NCI-H1694 (cell line): ENCODE results near the gene EMILIN2.
"Not testable (repeated sequence)": the region's sequence is repeated elsewhere in the genome, so short reads cannot be mapped to it uniquely, and the experiment has no call there.

ENCODE experiments used
- DNase-seq: peaks from one replicate; lab custom pipeline; 2025; lab: John Stamatoyannopoulos, UW

Gene EMILIN2

GRCh38 chr18:2900684-2901422 lies 54.0 kb downstream of the EMILIN2 start:
- no peak for DNase-seq

DNA sequence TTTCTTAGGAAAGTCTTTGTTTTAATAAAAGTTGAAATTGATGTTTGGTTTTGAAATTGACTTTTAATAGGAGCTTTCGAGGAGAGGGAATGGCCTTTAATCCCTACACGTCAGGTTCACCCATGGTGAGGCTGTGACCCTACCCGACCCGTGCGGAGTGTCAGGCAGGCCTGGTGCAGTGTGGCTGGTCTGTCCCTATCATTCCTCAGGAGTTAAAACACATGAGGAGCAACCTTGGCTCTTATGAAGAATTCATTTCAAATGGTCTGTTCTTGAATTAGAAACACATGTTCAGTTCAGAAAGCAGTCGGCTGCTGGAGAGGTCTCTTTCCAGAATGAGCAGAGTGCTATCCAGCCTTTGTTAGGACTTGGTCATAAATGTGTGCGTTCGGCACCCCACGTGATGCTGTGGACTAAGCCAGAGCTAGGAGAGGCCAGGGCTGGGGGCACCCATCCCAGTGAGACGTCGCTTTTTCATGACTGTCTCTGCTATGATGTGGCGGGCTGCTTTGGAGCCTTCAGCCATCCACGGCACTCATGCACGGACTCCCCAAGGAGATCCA lies 54.7 kb downstream of the EMILIN2 start:
- DNase-seq = no peak

GRCh38 chr18:2902327-2902726 lies 55.5 kb downstream of the EMILIN2 start:
- no peak for DNase-seq

DNA sequence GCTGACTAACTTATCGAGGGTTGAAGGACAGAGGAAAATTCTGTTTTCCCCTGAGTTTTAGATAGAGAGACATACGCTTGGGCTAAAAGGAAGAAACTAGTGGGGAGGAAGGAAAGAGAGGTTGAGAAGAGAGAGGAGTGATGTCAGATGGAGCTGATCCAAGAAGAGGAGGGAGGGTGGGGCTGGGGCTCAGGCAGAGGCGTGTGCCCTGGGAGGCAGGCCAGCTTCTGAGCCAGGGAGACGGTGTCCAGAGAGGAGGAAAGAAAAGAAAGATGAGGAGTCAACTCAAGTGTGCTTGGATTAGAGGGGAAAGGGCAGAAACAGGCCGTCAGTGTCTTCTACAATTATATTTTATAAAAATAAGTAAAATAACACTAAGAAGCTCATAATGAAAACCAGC lies 56.2 kb downstream of the EMILIN2 start:
- DNase-seq = no peak

DNA sequence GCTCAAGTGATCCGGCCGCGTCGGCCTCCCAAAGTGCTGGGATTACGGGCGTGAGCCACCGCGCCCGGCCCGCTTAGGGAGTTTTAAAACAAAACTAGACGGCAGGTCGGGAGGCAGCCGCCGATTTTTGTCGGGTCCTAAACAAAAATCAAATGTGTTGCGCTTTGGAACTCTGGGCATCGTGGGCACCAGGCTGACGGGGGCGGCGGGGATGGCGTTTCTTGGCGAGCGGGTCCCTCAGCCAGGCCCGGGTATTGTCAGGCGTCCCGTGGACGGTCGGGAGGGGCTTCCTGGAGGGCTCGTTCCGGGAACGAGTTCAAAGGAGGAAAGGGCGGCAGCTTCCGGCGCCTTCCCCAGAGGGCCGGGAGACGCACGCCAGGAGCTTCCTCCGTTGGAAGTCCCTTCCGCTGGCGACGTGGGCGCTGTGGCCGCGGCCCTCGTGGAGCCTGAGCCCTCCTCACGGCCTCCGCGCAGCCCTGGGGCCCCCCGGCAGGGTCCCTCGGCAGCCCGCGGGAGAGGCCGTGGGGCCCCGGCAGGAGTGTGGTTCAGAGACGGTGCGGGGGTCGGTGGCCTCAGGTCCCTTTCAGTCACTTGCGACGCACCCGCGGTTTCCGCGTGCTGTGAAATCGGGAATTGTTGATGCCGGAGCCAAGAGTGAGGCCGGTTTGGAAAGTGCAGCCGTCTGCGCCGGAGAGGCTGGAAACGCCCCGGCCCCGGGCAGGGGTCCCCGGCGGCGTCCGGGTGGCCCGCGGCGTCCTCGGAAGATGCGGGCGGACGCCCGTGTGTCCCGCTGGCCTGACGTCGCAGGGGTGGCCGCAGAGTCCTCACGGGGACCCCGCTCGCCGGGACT lies 59.3 kb downstream of the EMILIN2 start:
- no peak for DNase-seq

DNA sequence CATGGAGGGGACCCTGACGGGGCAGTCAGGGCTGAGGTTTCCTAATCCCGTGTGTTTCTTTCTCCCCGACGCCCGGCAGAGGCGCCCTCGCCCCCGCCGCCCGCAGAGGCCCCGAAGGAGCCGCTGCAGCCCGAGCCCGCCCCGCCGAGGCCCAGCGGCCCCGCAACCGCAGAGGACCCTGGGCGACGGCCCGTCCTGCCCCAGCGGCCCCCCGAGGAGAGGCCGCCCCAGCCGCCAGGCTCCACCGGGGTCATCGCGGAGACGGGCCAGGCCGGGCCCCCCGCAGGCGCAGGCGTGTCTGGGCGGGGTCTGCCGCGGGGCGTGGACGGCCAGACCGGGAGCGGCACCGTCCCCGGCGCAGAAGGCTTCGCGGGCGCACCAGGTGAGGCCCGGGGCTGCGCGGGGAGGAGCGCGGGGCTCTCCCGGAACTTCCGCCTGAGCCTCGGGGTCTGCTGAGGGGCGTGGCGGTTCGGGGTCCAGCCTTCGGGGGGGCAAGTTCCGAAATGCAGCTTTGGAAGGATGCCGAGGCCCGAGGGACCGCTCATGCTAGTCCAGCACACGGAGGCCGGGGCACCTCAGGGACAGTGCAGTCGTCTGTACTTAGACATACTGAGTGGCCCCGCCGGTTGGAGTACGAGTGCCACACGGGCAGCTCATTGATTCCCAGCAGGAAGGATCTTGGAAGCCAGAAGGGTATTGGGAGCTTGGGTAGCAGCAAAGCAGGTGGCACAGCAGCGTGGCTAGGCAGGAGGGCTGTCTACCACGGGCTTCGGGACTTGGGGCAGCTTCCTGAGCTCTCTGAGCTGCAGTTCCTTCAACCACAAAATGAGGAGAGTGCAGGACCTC lies 60.1 kb downstream of the EMILIN2 start:
- DNase-seq = no peak

DNA sequence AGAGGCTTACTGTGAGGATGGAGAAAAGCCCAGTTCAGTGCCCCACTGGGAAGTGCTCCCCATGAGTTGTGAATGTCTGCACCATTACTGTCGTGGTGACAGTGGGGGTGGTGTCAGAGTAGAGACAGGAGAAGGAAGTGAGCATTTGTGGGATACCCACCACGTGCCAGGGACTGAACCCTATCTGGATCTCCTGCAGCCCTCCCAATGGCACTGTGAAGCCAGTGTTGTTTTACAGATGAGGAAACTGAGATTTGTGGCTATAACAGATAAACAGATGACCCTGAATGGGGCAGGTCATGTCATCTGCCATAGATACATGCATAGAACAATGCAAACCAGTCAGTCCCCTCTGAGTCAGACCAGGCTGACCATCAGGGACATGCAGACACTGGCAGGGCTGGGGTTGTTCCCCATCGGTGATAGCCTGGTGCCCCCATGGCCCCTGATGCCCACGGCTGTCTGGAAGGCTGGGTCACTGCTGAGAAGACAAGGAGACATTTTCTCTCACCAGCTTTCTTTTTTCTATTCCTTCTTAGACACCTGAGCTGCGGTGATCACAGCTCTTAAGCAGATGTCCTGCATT lies 60.8 kb downstream of the EMILIN2 start:
- no peak for DNase-seq

- DNase-seq = no peak
Observed at GRCh38 chr18:2908166-2908945, 61.5 kb downstream of the EMILIN2 start.

DNA sequence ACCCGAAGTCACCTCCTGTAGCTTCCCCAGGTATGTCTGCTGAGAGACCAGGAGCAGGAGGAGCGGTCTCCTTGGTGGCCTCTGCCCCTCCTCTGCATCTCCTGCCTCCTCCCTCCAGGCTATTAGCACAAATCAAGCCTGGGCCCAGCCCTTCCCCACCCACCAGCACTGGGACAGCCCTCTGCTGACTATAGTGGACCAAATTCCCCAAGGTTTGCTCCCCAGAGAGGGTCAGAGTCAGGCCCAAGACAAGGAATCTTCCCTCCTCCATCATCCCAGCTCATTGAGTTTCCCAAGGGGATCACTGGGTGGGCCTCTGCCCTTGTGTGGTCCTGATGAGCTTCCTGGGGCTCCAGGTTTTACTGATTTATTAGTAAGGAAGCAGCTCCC lies 62.1 kb downstream of the EMILIN2 start:
- DNase-seq = no peak

DNA sequence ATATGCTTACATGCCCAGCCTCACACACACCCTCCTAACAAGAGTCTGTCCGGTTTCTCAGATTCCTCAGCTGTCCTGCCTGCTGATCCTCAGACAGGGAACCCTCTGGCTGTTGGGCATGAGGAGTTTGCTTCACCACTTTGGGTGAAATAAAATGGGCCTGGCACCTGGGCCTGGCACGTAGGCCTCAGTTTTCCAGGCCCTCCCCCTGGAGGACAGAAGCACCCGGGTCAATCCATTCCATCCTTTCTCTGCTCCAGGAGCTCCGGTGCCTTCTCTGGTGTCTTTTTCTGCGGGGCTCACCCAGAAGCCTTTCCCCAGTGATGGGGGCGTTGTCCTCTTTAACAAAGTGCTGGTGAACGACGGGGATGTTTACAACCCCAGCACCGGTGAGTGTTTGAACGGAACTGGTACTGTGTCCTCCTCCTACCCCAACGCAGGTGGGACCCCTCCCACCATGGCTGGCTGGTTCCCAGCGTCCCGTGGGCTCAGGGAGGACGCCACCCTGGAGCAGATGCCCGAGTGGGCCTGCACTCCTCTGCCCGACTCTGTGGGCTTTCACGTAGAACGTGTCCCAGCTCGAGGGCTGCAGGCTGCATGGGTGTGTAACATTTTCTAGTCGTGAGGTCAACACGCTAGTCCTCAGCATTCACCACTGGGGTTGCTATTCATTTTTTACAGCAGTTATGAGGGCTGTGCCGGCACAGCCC lies 62.8 kb downstream of the EMILIN2 start:
- DNase-seq = no peak

DNA sequence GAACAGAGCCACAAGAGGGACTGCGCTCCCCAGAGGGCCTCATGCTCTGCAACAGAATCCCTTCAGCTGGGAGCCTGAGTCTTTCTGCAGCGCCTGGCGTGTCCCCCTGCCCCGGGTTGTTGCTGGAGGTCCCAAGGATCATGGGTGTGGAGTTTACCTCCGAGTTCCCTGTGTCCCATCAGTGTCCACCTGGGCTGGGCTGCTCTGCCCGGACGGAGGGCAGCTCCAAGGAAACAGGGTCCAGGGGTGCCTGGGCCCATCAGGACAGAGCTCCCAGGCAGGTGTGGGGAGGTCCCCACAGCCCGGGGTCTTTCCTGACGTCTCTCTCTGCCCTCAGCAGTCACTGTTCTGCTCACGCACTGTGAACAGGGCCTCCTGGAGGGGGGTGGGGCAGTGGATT lies 63.5 kb downstream of the EMILIN2 start:
- no peak for DNase-seq

GRCh38 chr18:2910751-2911425 lies 64.1 kb downstream of the EMILIN2 start:
- no peak for DNase-seq

DNA sequence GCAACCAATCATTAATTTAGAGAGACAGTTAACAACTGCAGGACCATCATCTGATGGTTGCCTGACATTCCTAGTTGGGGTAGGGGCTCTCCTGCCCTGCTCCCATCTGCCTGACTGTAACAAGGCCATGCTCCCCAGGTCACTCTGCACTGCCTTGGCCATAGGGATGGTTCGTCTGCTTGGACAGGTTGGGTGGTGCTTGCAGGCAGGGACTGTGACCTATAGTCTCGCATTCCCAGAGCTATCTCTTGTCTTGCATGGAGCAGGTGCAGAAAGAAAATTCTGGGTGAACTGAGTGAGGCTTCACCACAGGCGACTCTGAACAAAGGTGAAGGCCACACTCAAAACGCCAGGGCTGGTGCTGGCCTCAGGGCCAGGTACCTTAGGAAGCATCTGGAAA lies 64.7 kb downstream of the EMILIN2 start:
- no peak for DNase-seq

DNA sequence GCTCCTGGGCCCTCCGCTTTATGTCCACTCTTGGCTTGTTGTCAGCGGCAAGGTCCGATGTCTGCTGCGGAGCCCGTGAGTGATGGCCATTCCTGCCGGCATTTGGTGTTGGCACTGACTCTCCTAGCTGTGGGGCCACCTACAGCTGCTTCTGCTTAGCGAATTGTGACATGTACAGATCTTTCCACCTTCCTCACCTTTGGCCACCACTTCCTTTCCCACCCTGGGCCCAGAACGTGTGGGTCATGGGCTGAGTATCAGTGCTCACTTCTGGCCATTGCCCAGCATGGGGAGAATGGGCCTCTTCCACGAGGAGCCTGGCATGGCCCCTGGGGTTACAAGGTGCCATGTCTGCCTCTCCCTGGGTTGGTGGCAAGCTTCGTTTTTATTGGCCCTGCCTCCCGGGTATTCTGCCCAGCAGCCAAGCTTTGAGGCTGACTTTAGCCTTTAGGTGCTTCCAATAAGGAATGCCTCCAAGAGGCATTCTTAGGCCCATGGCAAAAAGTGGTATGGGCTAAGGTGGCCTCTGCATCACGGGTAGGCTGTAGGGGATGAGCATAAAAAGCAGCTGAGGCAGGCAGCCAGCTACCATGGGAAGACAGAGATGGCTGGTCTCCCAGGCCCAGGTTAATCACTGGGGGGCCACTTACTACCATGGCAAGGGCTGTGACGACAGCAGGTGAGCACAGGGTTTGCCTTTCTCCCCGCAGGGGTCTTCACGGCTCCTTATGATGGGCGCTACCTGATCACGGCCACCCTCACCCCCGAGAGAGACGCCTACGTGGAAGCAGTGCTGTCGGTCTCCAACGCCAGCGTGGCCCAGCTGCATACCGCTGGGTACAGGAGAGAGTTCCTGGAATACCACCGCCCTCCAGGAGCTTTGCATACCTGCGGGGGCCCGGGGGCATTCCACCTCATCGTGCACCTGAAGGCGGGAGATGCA lies 65.8 kb downstream of the EMILIN2 start:
- DNase-seq = no peak

GRCh38 chr18:2913398-2914005 lies 66.7 kb downstream of the EMILIN2 start:
- no peak for DNase-seq

DNA sequence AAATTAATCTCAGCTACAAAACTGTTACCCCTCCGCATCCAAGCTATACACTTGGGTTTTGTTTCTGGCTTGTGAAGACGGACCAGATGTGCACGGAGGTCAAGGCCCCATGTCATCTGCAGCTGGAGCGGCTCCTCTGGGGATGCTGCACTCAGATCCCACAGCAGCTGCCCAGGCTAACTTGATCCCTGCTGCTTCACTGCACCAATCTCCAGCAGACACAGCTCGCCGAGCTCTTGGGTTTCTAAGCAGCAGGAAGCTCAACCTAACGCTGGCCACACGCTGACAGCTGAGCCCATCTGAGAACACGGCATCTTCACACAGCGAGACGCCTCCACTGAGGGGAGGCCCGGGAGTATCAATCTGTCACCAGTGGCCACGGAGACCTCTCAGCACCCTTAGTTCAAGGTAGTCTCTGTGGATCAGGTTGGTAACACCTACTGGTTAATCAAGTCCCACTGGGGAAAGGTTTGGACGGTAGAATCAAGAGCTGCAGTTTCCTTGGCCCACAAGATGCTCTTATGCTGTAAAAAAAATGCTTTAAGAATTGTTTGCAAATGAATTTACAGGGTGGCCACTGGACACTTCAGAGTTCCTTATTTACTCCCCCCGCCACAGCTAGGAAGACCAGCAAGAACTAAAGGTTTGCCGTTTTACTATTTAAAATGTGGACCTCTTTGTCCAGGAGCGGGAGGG lies 67.5 kb downstream of the EMILIN2 start:
- DNase-seq = no peak

DNA sequence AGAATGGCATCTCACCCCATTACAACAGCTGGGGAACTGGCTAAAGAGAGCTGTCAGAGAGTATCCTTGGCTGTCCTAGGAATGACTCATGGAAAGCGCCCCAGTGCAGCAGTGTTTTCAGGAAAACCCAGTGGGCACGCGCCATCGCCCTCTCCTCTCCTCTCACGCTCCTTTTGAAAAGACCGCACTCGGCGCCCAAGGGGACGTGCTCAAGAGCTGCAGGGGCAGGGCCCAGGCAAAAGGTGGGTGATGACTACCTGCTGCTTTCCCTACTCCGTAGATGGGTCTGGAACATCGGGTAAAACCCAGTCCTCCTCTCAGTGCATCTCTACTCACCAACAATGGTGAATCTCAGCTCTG lies 68.1 kb downstream of the EMILIN2 start:
- no peak for DNase-seq

DNA sequence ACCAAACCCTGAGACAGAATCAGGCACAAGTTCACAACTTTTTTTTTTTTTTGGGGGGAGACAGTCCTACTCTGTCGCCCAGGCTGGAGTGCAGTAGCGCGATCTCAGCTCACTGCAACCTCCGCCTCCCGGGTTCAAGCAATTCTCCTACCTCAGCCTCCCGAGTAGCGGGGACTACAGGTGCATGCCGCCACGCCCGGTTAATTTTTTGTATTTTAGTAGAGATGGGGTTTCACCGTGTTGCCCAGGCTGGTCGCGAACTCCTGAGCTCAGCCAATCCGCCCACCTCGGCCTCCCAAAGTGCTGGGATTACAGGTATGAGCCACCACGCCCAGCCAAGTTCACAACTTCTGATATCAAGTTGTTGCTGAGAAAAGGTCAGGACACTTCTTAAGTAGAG lies 68.7 kb downstream of the EMILIN2 start:
- not testable (repeated sequence) for DNase-seq
